HG02852 (cell line): ENCODE measurements around the gene PANK4.

Source experiments
- ATAC-seq: cut with Tn5 transposase; IDR thresholded peaks from one replicate; pipeline ENCODE4 v1.9.1; 2021; ENCODE audit warnings: mild to moderate bottlenecking, moderate library complexity; ENCODE audit not compliant: unreplicated experiment

Gene PANK4

DNA sequence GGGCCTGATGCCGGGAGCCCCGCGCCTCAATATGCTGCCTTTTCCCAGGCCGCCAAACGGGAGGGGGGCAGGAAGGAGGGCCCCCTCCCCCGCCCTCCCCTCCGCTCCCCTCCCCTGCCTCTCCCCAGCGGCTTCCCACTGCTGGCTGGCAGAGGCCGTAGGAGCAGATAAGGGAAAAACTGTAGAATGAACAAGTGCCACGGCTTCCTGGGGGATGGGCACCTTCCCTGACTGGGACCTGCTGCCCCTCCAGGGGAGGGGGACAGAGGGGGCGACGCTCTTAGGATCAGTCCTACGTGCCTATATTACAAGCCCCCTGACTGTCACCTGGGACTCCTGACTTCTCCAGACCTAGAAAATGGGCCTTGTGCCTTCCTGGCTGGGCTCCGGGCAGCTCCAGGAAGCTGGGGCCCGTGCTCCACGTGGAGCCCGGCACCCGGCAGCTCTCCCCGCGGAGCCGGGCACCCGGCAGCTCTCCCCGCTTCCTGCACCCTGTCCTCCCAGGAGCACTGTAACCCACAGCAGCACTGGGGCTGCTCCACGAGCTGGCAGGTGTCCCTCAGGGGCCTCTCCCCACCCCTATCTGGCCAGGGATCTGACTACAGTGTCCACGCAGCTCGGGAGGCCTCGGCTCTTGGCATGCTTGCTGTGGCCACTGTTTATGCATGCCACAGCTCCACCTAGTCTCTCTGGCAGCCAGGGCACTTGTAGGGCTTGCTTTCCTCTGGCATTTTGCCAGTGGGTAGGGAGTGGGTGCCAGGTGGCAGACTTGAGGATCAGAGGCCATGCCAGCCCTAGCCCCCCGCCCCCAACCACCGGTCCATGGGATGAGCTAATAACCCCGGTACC lies 4.3 kb upstream of the PANK4 start:
- no peak for ATAC-seq

DNA sequence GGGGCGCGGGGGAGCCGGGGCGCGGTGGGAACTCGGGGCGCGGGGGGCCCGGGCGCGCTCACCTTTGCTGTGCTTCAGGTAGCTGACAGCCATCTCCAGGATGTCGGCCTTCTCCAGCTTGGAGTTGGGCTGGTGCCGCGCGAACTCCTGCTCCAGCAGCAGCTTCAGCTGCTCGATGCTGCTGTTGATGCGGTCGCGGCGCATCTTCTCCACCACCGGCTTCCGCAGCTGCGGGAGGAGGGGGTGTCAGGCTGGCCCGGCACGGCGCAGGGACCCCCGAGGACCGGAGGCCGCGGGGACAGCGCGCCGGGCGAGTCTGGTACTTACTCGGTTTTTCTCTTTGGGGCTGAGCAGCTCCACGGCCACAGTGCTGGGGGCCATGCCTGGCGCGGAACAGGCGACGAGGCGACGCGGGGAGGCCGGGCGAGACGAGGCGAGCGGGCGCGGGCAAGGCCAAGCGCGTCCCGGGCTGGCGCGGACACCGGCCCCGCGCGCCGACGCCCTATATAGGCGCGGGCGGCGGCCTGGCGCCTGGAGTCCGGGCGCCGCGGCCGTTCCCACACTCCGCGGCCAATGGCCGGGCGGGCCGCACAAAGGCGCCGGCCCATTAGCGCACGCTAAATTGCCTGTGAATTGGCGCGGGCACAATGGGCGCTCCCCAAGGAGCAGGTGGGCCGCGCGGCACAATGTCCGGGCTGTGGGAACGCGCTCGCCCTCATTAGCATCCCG lies 3.6 kb upstream of the PANK4 start, which contains the start of gene HES5:
Gene HES5, minus strand, starts transcription at position 480 of the 729 bp plus-strand sequence. Its CDS starts 99 bp downstream, at position 381.
- ATAC-seq: no peak

DNA sequence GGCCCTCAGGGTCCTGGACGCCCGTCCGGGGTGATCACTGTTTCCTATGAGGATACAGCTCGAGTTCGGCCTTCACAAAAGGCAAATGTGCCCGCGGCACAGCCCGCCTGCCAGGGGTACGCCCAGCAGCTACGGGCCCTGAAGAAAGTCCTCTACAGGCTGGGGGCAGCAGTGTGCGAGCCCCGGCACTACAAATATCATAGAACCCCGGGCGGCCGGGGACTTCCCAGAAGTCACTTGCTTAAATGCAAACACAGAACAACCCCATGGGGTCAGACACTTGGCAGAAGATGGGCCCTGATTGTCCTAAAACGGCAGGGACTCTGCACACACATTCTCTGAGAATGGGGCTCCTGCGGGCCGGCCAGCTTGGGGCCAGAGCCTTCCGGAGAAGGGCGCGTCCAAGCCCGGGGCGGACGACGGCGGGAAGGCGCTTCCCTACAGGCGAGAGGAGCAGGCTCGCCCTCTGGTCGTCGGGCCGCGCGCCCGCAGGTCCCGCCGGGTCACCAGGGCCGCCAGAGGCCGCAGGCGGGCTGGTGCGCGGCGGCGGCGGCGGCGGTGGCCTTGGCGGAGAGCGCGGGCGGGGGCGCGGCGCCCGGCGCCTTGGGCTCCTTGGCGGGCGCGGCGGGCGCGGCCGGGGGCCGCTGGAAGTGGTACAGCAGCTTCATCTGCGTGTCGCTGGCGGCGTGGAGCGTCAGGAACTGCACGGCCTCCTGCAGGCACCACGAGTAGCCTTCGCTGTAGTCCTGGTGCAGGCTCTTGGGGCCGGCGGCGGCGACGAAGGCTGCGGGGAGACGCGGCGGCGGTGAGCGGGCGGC lies 2.8 kb upstream of the PANK4 start:
- no peak for ATAC-seq

DNA sequence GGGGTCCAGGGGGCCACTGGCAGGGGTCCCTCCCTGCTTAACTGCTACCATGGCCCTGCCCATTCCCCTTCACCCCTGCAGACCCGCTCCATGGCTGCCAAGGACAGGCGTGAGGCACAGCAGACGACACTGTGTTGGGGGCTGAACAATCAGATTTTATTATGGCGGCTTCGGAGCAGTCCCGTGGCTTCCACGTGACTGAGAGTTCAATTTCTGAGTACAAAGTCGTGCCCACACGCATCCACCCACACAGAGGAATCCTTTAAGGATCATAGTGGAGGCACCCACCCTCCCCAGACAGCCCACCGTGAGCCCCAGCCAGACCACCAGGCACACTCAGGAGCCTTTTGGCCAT lies 2.2 kb upstream of the PANK4 start:
- no peak for ATAC-seq

DNA sequence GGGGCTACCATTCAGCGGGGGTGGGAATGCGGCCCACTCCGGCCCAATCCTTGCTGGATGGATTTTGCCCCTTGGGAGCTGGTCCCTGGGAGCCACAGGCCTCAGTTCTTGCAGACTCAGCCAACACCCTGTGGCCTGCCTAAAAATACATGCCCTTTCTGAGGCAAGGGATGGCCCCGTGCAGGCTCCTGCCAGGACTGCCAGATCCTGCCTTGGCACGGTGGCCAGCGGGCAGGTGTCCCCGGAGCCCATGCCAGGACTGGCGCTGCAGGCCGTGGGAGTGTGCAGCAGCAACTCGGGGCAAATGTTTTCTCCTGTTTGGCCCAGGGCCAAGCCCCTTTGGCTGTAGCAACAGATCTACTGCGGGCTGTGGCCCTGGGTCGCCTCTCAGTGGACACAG lies 1.6 kb upstream of the PANK4 start:
- no peak for ATAC-seq

DNA sequence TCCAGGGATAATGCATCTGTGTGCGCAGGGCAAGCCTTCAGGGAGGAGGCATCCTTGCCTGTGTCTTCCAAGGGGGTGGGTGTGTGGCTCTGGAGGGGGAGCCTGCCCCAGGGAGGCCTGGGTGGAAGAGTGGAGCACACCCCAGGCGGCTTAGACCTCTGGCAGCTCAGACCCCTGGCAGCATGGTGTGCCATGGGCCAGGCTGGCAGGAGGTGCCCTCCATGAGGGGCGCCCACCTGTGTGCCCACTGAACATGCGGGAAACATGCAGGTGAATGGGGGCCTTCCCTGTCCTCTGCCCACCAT lies 1.1 kb upstream of the PANK4 start:
- no peak for ATAC-seq

DNA sequence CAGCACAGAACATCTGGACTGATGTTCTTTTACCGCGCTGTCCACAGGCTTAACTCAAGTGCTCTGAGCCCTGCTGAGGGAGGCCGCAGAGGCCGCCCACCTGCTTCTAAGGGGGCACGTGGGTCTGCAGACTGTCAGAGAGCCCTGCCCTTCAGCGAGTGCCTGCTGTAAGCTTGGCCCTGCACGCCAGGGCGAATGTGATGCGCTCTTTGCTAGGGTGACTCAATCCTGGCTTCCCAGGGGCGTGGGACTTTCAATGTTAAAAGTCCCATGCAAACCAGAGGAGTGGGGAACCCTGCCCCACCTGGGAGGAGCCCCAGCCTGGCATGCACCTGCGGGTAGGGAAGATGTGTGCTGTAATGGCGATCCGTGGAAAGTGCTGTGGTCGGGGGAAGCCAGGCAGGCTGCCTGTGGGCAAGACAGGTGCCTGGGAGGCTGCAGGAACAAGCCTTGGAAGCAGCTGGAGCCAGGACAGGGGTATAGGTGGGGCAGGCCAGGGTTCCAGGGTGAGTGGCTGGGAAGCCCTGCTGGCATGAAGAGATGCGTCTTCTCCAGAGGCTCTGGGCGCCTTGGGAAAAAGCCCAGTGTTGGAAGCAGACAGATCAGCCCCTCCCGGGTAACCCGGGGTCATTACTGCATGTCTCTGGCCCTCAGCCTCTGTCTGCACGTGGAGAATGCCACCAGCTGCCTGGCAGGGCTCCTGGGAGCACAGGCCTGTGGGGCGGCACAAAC lies 594 bp upstream of the PANK4 start:
- ATAC-seq: peak; percentile 43

DNA sequence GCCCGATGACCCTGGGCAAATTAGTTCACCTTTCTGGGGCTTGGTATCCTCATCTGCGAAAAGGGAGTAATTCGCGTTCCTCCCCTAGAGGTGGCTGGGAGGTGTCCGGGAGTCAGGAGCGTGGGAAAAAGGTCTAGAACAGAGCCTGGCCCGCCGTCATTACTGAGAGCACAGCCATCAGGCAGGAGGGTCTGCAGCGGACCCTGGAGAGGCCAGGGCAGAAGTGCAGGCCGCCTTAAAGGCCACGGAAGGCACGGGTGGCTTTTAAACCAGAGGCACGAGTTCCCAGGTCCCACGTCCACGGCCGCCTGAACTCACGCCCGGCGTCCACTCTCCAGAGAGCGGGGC lies 850 bp downstream of the PANK4 start:
- no peak for ATAC-seq

DNA sequence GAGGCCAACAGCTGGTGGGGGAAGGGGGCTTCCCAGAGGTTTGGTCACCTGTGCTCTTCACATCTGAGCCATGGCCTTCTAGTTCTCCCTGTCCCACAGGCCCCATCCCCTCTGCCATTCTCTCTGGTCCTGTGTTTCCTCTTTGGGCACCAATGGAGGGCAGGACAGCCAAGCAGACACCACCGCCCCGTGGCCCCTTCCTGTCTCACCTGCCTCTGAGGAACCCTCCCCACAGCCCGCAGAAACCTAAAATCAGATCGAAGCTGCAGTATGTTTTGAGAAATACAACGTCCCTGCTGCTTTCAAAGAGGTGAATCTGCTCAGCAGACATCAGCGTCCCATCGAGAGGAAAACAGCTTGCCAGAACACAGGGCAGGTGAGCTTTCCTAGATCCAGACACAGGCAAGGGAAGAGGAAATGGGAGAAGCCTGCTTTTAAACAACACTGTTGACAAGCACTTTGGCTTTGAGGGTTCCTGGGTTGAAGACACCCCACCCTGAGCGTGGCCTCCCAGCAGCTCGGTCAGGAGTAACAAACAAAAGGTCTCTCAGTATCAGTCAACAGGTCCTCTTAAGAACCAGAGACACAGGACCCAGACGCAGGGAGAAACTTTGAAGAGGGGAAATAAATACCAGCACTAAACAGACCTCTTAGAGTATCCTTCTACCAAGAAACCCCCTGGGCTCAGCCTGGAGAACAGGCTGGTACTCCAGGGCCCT lies 2.3 kb downstream of the PANK4 start:
- ATAC-seq: no peak

DNA sequence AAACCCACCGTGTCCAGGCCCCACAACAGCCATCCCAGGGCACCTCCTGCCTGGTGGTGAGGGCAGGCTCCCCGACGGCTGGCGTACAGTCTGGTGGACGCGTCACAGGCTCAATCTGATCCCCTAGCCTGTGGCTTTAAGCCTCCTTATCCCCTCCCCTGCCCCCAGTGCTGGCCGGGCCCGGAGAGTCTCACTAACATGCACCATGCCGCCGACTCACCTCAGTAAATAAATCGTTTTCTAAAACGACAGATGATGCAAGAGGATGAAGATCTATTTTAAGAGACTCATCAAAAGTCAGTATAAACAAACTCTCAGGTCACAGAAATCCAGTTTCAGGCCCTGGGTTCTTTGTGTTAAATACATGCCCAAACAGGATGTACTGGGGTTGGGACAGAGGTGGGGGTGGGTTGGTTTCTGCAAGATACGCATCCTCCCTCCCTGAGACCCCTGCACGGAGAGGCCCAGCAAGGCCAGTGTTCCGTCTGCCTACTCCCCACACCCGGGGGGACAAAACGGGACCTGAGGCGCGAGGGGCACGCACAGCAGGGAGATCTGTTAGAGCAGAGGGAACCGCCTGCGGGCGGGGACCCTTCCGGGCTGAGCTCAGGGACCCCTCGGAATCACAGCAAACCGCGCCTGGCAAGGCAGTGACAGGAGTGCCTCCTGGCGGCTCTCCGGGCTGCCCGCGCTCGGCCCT lies 3.1 kb downstream of the PANK4 start:
- no peak for ATAC-seq

DNA sequence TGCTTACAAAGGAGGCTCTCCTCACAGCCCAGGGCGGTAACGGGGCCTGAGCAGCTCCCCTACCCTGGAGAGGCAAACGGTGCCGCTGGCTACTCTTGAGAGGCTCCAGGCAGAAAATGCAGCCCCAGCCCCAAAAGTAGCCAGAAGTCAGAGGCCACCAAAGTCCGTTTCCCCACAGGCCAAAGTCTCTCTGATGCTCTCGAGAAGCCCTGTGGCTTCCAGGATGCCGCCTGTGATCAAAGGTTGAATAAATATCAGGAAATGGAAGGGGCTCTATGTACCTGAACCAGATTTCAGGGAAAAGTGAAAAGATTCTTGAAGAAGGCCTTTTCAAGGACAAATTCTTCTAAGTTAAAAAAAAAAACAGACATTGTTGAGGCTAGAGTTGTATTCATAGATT lies 4.2 kb downstream of the PANK4 start:
- no peak for ATAC-seq

DNA sequence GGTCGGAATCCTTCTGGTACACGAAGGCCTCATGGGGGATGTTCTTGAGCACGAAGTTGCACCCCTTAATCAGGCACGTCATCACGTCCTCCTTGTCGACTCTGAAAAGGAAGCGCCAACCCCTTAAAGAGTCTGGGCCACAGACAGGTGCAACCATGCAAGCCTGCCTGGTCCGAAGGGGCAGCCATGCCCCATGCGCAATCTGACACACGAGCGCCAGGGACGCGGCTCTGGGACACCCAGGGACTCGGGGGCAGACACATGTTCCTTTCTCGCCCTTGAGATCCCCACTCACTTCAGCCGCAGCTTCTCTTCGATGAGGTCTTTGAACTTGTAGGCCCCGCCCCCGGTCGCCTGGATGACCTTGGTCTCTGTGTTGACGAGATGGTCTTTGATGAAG lies 5.6 kb downstream of the PANK4 start:
- ATAC-seq: no peak

DNA sequence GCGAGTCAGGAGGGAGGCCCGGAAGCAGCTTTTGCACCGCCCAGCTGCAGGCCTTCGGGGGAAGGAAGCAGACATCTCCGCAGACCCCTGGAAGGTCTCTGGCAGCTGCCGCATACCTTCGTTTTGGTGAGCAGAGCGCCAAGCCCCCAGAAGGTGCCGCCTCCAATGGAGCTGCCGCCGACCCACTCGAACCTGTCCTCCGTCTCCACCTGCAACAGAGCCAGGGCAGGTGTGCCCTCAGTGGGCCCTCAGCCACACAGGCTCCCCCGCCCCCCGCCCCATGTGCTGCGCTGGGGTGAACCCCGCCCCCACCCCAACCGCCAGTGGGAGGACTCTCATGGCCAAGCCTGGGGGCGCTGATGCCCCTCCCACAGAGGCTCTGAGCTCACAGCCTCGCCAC lies 6.2 kb downstream of the PANK4 start:
- ATAC-seq: no peak

DNA sequence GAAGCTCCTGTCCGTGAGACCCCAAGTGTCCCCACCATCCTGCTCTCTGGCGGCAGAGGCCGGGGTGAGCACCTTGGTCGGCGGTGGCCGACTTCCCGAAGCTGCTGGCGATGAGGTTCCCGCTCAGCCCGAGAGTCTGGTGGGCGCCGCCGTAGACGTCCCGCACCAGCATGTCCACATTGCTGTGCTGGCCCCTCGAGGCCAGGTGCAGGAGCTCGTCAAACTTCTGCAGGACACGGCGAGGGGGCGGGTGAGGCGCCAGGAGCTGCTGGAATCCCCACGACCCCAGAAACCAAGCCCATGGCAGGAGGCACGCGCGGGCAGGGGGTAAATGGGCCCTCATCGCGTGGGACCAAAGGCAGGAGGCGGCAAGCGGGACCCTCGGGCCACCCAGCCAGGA lies 6.7 kb downstream of the PANK4 start:
- ATAC-seq: no peak

DNA sequence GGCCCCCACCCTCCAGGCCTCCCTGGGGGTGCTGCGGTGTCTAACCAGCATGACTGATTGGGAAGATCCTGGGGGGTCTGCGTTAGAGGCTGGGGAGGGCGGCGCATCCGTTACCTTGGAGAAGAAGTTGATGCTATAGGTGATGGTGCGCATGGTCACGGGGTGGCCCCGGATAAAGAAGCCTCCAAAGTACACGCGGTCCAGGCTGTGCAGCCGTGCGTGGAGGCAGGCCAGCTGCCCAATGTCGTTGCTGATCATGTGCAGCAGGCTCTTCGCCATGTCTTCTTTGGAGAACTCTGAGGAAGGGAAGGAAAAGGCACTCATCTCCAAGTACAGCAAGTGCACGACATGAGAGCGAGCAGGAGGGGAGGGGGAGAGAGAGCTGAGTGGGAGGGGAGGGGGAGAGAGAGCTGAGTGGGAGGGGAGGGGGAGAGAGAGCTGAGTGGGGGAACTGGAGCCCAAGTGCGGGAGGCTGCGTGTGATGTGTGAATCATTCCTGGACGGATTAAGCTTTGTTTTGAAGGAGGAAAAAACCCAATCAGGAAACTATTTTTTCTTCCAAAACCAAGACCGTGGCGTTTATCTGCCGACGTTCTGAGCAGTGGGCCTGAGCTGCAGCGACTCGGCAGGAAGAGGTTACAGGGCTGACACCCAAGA lies 7.2 kb downstream of the PANK4 start:
- no peak for ATAC-seq

DNA sequence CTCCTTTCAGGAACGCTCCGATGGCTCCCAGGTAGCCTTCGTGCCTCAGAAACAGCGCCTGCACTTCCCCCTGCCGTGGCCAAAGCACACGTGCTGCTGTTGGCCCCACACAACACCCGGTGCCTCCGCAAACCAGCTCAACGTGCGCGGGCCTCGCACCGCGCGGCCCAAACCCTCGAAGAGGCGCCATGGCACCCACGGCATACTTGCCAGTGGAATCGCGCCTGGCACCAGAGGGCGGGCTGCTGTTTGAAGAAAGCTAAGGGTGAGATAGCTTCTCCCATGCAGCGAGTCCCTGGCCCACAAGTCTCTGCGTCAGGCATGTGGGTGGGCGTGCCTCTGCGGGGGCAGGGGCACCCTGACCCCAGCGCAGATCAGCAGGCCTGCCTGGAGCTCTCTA lies 7.9 kb downstream of the PANK4 start:
- no peak for ATAC-seq

DNA sequence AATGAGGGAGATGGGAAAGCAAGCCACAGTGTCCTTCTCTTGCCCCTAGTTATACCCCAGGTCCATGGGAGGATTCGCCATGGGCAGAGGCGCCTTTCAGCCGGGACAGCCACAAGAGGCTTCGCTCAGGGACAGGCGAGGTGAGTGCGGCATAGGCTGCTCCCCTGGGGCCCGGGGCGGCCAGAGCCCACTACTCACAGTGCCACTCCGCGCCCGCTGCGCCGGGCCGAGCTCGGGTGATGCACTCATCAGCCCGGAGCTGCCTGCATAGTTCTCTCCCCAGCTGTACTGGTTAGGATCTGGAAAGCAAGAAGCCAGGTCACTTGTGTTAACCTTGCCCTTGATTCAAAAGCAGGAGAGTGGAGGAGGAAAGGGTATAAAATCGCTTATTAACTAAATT lies 8.4 kb downstream of the PANK4 start:
- ATAC-seq: no peak

DNA sequence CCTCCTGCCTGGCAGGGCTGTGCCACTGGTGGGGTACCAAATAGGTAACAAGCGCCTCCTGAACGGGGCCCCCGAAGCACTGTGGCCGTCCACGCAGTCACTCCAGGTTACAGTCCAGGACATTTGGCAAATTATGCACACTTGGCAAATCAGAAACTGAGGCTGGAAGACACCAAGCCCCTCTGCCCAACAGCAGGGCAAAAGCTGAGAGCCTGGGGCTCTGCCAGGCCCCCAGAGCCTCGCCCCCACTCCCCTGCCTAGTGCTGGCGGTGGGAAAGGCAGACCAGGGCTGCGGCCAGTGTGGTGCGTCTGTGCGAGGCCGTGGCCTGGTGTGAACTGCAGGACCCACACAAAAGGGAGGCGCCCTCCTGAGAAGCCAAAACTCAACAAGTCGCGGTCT lies 9.4 kb downstream of the PANK4 start:
- ATAC-seq: no peak

DNA sequence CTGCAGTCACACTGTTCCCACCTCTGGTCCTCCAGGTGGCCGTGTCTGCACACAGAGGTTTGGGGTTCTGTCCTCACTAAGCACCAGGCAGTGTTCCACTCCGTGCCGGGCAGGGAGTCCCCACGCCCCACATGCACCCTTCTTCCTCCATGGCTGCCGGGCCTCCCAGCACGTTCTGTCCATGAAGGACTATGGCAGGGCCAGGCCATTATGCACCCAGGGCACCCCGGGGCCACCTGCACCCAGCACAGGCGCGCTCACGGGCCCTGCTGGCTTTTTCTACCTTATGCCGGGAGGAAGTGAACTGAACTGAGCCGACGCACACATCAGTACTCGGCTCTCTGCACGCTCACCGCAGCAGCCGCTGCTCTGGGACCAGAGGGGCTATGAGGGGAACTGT lies 10.3 kb downstream of the PANK4 start:
- no peak for ATAC-seq

DNA sequence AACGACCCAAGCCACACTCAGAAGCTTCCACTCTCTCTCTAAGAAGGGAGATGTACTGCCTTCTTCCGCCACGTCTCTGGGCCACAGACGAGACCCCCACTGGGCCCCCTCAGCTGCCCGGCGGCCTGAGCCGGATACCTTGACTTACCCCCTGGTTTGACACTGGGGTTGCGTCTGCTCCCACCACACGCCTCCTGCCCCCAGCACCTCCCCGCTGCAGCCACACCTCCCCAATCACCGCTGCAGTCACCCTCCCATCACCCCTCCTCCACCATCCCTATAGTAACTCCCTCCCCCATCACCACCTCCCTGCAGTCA lies 10.7 kb downstream of the PANK4 start:
- no peak for ATAC-seq
